GM20000 (cell line): ENCODE results near the gene KNOP1.

ENCODE experiments used
- DNase-seq: peaks from one replicate; pipeline ENCODE4 v3.0.0; 2012; ENCODE audit warnings: low spot score
- TF ChIP-seq, protein P1 (sequence below): IDR thresholded peaks from 2 replicates; pipeline ENCODE4 v1.5.1; 2012; ENCODE audit warnings: mild to moderate bottlenecking, control low read depth; ENCODE audit errors: extremely low read depth, missing control alignments

KNOP1 gene, protein sequence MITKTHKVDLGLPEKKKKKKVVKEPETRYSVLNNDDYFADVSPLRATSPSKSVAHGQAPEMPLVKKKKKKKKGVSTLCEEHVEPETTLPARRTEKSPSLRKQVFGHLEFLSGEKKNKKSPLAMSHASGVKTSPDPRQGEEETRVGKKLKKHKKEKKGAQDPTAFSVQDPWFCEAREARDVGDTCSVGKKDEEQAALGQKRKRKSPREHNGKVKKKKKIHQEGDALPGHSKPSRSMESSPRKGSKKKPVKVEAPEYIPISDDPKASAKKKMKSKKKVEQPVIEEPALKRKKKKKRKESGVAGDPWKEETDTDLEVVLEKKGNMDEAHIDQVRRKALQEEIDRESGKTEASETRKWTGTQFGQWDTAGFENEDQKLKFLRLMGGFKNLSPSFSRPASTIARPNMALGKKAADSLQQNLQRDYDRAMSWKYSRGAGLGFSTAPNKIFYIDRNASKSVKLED

DNA sequence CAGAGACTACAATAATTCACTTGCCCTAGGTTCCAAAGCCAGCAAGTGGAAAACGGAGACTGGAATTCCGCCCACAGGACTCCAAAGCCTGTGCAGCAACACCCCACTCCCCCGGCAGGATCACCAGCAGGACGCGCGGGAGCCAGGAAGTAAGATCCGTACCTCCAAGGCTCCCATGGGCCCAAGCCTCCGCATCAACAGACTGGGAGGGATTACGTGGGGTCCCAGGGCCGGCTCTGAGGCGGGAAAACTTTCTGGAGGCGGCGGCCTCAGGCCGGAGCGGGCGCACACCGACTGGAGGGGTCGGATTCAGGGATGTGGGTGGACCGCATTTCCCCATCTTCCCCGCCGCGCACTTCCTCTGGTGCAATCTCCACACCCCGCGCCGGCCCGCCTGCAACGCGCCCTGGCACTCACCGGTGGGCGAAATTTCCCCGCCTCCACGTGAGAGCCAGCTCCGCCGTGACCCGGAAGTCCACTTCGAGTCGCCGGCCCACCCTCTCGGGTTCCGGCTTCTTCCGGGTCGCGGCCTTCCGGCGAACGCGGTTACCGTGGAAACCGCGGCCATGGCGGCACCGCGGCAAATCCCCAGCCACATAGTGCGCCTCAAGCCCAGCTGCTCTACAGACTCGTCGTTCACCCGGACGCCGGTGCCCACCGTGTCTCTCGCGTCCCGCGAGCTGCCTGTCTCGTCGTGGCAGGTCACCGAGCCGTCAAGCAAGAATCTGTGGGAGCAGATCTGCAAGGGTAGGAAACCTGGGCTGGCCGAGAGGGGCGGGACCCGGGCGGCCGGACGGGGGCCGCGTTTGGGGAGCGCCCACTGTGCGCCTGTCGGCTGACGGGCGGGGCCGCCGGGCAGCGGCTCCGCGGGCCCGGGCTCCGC, at the start of gene KNOP1, which contains the start of gene IQCK:
Gene KNOP1 (minus strand): TSS at position 487 of the 883 bp plus-strand sequence. CDS start 3,192 bp downstream, outside the sequence.
Gene IQCK (plus strand): TSS at position 531 of the 883 bp plus-strand sequence. CDS start 36 bp downstream, at position 567.
- DNase-seq: peak; percentile 97
- TF ChIP-seq, protein P1, sequence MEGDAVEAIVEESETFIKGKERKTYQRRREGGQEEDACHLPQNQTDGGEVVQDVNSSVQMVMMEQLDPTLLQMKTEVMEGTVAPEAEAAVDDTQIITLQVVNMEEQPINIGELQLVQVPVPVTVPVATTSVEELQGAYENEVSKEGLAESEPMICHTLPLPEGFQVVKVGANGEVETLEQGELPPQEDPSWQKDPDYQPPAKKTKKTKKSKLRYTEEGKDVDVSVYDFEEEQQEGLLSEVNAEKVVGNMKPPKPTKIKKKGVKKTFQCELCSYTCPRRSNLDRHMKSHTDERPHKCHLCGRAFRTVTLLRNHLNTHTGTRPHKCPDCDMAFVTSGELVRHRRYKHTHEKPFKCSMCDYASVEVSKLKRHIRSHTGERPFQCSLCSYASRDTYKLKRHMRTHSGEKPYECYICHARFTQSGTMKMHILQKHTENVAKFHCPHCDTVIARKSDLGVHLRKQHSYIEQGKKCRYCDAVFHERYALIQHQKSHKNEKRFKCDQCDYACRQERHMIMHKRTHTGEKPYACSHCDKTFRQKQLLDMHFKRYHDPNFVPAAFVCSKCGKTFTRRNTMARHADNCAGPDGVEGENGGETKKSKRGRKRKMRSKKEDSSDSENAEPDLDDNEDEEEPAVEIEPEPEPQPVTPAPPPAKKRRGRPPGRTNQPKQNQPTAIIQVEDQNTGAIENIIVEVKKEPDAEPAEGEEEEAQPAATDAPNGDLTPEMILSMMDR: no peak

- TF ChIP-seq, protein P1: no peak
- no peak for DNase-seq
Observed at GRCh38 chr16:19767497-19767896, 49.5 kb upstream of the KNOP1 start.

DNA sequence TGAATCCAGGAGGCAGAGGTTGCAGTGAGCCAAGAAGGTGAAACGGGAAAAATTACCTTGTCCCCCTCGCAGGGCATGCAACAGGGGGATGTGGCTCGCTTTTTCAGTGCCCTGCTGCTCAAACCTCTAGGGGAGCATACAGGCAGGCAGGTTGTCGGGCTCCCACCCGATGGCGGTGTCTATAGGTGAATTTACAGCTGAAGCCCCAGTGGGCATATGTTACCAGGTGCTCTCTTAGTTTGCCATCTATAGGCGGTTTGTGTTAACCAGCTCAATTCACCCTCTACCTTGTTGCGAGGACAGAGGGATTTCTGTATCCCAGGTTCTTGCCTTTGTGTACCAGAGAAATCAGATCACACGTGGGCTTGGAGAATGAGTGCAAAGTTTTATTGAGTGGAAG, 49.0 kb upstream of the KNOP1 start:
- DNase-seq: no peak
- TF ChIP-seq, protein P1: no peak

- no peak for DNase-seq
- TF ChIP-seq, protein P1: no peak
Observed at GRCh38 chr16:19766554-19766884, 48.5 kb upstream of the KNOP1 start.

DNA sequence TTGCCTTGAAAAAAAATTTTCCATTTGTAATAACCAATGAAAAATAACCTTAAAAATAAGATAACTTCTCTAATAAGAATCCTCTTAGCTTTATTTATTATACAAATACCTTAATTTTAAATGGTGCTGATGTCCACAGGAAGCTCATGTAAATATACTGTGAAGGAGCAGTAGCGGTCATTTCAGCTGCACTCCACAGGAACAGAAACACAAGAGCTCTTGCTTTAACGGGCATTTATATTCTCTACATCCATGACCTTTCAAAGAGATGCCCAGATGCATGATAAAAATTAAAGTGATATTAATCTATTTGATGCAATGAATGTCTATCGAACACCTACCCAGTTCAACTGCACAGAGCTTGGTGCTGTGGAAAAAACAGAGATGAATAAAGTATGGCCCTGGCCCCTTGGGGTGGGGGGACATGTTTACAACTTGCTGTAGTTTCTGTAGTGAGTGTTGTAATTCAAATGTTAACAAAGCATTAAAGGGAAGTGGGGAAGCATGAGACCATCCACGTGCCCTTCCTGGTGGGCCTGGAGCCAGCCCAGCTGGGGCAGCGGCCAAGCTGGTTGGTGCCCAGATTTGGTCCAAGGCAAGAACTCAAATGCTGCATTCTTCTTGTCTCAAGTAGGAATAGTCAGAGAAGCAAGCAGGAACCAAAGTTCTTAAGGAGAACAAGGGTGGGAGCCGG, 48.0 kb upstream of the KNOP1 start:
- TF ChIP-seq, protein P1: no peak
- DNase-seq: no peak

DNA sequence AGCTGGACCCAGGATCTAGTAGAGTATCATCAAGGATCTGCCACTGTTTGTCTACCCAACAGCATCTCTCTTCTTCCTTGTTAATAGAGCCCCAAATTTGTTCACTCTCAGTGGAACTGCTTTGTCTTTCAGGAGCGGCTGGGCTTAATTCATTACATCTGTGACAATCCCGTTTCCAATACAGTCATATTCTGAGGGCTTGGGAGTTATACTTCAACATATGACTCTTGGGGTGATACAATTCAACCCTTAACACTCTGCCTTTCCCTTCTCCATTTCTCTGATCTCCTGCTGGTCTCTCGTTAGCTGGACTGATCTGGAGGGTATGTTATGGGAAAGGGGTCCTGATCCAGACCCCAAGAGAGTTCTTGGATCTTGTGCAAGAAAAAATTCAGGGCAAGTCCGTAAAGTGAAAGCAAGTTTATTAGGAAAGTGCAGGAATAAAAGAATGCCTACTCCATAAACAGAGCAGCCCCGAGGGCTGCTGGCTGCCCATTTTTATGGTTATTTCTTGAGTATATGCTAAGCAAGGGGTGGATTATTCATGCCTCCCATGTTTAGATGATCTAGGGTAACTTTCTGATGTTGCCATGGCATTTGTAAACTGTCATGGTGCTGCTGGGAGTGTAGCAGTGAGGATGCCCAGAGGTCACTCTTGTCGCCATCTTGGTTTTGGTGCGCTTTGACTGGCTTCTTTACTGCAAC, 42.5 kb upstream of the KNOP1 start:
- TF ChIP-seq, protein P1: no peak
- DNase-seq: no peak
